ENCODE results near the gene HMOX2.
A peak's percentile ranks its signal among the peaks of the same experiment; 100 is the strongest.

HMOX2 gene

DNA sequence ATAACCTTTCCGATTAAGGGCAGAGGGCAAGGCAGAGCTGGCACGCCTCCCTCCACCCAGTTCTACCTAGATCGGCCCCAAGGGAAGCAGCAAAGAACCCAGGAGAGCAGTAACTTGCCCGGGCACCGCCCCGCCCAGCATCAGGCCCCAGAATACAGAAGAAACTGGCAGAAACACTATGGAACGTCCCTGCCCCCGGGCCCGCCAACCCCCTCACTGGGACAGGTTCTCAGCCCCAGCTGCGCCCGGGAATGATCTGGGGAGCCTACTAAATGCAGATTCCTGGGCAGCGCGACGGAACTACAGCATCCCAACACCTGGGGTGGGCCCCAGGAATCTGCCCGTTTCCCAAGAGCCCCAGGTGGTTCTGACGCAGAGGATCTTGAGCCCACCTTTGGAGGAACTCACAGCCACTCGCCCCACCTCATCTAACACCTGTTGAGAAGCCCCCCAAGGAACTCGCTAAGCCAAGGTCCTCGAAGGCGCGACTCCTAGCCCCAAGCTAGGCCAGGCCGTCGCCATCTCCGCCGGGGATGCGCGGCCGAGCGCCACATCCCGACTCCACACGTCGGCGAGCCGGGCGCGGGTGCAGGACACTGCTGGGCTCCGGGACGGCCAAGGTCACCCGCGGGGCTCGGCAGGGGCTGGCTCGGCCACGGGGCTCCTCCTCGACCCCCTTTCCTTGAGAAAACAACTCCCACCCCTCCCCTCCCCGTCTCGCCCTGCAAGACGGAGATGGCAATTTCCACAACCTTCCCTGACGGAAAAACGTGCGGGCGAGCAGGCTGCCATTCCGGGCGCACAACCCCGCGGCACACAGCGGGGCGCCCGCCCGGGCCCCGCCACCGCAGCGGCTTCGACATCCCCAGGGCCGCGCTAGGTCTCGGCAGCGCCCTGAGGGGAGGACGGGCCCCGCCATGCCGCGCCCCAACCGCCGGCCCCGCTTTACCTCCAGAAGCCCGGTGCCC lies 61.5 kb downstream of the HMOX2 start:
- ChIA-PET CTCF (interaction anchor here (1.3 to 3.2 kb wide), 4 partner anchors 11 to 31 kb away, joined by 6 to 20 read pairs (median 9); no protein-coding TSS in a partner anchor), POLR2A (no interaction called here)
- DNase-seq (ENCODE audit: extremely low spot score): peak; percentile 58
- TF ChIP-seq, protein P1, sequence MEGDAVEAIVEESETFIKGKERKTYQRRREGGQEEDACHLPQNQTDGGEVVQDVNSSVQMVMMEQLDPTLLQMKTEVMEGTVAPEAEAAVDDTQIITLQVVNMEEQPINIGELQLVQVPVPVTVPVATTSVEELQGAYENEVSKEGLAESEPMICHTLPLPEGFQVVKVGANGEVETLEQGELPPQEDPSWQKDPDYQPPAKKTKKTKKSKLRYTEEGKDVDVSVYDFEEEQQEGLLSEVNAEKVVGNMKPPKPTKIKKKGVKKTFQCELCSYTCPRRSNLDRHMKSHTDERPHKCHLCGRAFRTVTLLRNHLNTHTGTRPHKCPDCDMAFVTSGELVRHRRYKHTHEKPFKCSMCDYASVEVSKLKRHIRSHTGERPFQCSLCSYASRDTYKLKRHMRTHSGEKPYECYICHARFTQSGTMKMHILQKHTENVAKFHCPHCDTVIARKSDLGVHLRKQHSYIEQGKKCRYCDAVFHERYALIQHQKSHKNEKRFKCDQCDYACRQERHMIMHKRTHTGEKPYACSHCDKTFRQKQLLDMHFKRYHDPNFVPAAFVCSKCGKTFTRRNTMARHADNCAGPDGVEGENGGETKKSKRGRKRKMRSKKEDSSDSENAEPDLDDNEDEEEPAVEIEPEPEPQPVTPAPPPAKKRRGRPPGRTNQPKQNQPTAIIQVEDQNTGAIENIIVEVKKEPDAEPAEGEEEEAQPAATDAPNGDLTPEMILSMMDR (IDR thresholded peaks at IDR 0.05; ENCODE audit: control extremely low read depth, extremely low read depth, low read depth, missing control alignments): no peak

DNA sequence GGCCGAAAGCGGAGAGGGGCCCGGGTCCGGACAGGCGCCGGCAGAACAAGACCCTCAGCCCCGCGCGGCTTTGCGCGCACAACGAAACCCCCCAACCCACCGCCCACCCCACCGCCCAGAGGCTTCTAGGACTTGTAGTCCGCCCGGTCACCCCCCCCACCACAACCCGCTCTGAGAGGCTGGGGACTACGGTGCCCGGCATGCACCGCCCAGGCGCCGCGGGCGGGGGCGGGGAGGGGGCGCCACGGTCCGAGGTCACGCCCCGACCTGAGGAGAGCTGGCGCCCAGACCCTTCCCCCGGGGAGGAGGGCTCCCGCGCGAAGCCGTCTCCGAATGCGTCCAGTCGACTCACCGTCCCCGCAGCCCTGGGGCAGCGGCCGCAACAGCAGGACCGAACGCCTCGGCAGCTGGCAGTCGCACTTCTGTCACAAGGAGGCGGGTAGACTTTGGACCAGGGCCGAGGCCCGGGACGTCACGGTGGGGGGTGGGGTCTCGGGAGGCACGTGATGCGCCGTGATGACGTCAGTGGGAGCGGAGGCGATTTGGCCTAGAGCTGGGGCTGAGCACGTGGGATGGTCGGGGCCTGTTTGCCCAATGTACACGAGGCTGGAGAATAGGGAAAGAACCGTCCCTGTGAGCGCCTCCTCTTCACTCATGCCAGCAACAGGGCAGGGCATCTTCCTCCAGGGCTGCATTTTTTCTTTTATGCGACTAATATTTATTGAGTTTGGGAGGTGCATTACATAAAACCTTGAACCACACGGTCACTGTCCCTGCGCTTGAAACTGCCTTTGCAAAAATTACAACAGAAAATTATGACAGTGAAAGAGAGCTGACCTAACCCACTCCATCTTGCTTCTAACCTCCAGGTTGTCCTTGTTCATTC lies 62.4 kb downstream of the HMOX2 start, which contains the start of gene CDIP1:
Gene CDIP1 (minus strand): TSS at position 424 of the 886 bp plus-strand sequence. CDS start 24,643 bp downstream, outside the sequence.
- TF ChIP-seq, protein P1 (IDR thresholded peaks at IDR 0.05; ENCODE audit: control extremely low read depth, extremely low read depth, low read depth, missing control alignments): no peak
- ChIA-PET POLR2A (interaction anchor here (0.5 to 1.1 kb wide), 7 partner anchors 18 to 560 kb away, joined by 3 to 7 read pairs (median 3); partner anchors contain the start of gene C16orf96), CTCF (interaction anchor here (0.7 to 3.2 kb wide), 7 partner anchors 9 to 85 kb away, joined by 3 to 20 read pairs (median 4); partner anchors contain the start of genes C16orf96 and MGRN1)
- peak; percentile 96 for DNase-seq (ENCODE audit: extremely low spot score)

DNA sequence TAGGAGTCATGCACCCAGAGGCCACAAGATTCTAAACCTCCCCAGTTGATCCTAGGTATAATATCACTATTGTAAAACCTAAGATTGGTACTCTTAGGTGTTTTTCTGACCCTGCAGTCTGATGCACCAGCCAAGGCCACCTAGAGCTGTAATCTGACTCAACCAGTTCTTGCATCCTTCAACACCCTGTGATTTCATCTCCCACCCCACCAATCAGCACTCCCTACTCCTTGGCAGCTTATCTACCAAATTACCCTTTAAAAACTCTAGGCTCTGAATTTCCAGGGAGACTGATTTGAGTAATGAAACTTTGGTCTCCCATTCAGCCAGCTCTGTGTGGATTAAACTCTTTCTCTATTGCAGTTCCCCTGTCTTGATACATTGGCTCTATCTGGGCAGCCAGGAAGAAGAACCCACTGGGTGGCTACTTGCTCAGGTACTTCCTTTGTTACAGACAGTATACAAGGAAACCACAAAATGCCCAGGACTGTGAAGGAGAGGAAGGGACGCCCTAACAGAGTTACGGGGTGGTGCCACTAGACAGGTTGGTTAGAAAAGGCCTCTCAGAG lies 63.6 kb downstream of the HMOX2 start:
- ChIA-PET CTCF (interaction anchor here (1.3 to 3.2 kb wide), 2 partner anchors 9 to 17 kb away, joined by 4 to 20 read pairs; partner anchors contain the start of gene C16orf96), POLR2A (no interaction called here)
- TF ChIP-seq, protein P1 (IDR thresholded peaks at IDR 0.05; ENCODE audit: control extremely low read depth, extremely low read depth, low read depth, missing control alignments): no peak
- no peak for DNase-seq (ENCODE audit: extremely low spot score)

DNA sequence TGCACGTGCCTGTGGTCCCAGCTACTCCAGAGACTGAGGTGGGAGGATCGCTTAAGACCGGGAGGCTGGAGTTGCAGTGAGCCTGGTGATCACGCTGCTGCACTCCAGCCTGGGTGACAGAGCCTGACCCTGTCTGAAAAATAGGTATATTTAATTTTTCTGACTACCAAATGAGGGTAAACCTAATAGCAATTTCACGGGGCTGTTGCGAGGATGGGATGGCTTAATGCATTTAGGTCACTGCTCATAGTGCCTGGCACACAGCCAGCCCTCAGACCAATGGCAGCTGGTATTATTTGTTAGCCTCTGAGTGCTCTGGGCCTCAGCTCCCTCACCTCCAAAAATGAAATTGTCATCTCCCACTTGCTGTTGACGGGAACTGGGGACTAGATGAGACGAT lies 68.3 kb downstream of the HMOX2 start:
- no peak for DNase-seq (ENCODE audit: extremely low spot score)
- POLR2A ChIA-PET: no interaction called here
- CTCF ChIA-PET: interaction anchor here (0.8 to 10.4 kb wide), 3 partner anchors 16 to 37 kb away, joined by 3 to 138 read pairs (median 3); no protein-coding TSS in a partner anchor
- TF ChIP-seq, protein P1 (IDR thresholded peaks at IDR 0.05; ENCODE audit: control extremely low read depth, extremely low read depth, low read depth, missing control alignments): no peak

DNA sequence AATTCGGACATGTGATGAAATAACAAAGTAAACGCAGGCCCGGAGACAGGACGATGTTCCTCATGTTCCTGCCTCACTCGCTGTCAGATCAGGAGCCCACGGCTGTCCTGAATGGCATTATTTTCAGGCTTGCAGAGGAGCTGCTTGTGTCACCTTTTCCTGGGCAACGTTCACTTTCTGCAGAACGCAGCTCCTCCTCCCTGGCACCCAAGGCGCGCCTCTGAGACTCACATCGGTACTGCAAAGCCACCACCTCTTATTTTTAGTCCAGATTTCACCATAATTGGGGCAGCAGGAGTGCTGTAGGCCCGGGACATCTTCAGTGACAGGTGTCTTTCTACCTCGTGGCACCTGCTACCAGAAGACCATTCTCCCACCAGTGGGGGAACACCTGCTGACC lies 71.9 kb downstream of the HMOX2 start:
- POLR2A ChIA-PET: no interaction called here

More for the DNA sequence above, 71.9 kb downstream of the HMOX2 start:
- TF ChIP-seq, protein P1 (IDR thresholded peaks at IDR 0.05; ENCODE audit: control extremely low read depth, extremely low read depth, low read depth, missing control alignments): no peak
- no peak for DNase-seq (ENCODE audit: extremely low spot score)
- CTCF ChIA-PET: interaction anchor here (0.6 to 10.4 kb wide), 23 partner anchors 9 to 188 kb away, joined by 3 to 138 read pairs (median 4); partner anchors contain the start of genes CDIP1, HMOX2 and MGRN1

Data from GM10248 (cell line).